Measurements from ENCODE around the gene COBL.

COBL gene

DNA sequence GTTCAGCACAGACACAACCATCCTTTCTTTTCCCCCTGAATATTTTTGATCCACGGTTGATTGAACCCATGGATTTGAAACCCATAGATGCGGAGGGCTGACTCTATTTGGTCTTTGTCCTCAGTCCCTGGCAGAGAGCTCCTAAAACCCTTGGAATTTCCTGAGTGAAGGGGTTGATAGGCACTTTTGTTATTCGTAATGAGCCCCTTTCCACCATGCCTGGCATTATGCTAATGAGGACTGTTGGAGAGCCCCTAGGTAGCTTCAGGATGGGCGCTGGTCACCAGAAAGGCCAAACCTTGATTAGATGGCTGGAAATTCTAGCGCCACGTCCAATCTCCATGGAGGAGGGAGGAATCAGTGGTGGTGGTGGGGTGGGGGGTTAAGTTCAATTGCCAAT, 328.1 kb downstream of the COBL start:
- H3K4me3 ChIP-seq (ENCODE audit: low read depth, low read length): no peak overlapping the region
- TF ChIP-seq, protein P1, sequence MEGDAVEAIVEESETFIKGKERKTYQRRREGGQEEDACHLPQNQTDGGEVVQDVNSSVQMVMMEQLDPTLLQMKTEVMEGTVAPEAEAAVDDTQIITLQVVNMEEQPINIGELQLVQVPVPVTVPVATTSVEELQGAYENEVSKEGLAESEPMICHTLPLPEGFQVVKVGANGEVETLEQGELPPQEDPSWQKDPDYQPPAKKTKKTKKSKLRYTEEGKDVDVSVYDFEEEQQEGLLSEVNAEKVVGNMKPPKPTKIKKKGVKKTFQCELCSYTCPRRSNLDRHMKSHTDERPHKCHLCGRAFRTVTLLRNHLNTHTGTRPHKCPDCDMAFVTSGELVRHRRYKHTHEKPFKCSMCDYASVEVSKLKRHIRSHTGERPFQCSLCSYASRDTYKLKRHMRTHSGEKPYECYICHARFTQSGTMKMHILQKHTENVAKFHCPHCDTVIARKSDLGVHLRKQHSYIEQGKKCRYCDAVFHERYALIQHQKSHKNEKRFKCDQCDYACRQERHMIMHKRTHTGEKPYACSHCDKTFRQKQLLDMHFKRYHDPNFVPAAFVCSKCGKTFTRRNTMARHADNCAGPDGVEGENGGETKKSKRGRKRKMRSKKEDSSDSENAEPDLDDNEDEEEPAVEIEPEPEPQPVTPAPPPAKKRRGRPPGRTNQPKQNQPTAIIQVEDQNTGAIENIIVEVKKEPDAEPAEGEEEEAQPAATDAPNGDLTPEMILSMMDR (IDR thresholded peaks at IDR 0.05; ENCODE audit: borderline replicate concordance, insufficient read depth, low read depth, low read length): no peak

GRCh38 chr7:50985096-50985495, 331.5 kb downstream of the COBL start:
- TF ChIP-seq, protein P1 (IDR thresholded peaks at IDR 0.05; ENCODE audit: borderline replicate concordance, insufficient read depth, low read depth, low read length): no peak
- H3K4me3 ChIP-seq (ENCODE audit: low read depth, low read length): no peak overlapping the region

GRCh38 chr7:50983850-50984249, 332.8 kb downstream of the COBL start:
- H3K4me3 ChIP-seq (ENCODE audit: low read depth, low read length): no peak overlapping the region
- TF ChIP-seq, protein P1 (IDR thresholded peaks at IDR 0.05; ENCODE audit: borderline replicate concordance, insufficient read depth, low read depth, low read length): no peak

DNA sequence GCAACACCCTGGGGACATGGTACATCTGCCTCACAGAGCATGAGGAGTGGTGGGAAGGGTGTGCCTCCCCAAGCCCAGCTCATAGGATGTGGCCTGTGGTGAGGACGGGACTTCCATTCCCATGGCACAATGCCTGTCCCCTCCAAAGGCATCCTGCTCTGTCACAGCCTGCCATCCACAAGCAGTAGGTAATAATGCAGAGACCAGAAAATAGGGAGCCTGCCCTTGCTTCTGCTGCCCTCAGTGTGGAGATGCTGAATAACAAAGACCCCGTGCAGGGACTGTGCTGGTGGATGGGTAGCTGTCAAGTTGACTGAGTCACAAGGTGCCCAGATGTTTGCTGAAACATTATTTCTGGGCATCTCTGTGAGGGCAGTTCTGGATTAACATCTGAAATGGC, 334.0 kb downstream of the COBL start:
- no peak overlapping the region for H3K4me3 ChIP-seq (ENCODE audit: low read depth, low read length)
- TF ChIP-seq, protein P1 (IDR thresholded peaks at IDR 0.05; ENCODE audit: borderline replicate concordance, insufficient read depth, low read depth, low read length): no peak

GRCh38 chr7:50981743-50982142, 334.9 kb downstream of the COBL start:
- no peak overlapping the region for H3K4me3 ChIP-seq (ENCODE audit: low read depth, low read length)
- TF ChIP-seq, protein P1 (IDR thresholded peaks at IDR 0.05; ENCODE audit: borderline replicate concordance, insufficient read depth, low read depth, low read length): no peak

- H3K4me3 ChIP-seq (ENCODE audit: low read depth, low read length): no peak overlapping the region
- TF ChIP-seq, protein P1 (IDR thresholded peaks at IDR 0.05; ENCODE audit: borderline replicate concordance, insufficient read depth, low read depth, low read length): no peak
Measured at GRCh38 chr7:50980411-50980810, 336.2 kb downstream of the COBL start.

DNA sequence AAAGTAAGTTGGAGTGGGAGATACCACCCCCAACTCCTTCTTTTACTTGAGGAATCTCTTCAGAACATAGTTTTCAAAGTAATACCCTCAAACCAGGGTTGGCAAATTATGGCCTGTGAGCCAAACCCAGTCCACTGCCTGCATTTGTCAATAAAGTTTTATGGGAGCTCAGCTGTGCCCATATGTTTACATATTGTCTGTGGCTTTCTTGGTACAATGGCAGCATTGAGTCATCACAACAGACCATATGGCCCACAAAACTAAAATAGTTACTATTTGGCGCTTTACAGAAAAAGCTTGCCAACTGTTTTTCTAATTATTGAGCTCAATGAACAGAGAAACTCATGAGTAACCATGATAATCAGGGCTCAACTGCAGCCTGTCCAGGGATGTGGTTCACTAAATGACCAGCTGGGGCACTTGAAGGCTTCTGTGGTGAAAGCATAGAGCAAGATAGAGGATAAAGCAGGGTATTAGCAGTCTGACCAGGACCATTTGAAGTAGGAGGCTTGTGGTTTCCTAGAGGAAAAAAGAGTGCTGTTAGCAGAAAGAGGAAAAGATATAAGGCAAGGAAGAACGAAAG, 337.9 kb downstream of the COBL start:
- TF ChIP-seq, protein P1 (IDR thresholded peaks at IDR 0.05; ENCODE audit: borderline replicate concordance, insufficient read depth, low read depth, low read length): no peak

More for the DNA sequence above, 337.9 kb downstream of the COBL start:
- H3K4me3 ChIP-seq (ENCODE audit: low read depth, low read length): no peak overlapping the region
